Stimulated activated naive CD8-positive, alpha-beta T cell treated with anti-CD3 and anti-CD28 coated beads, Interleukin-15, amount 100 ng/mL, for 72 hours (primary cell): Measurements from ENCODE around the gene MAGI1.

Source experiments
- ATAC-seq: fragments of 150-1000 bp; cut with Tn5 transposase; 2 replicates; pipeline ENCODE4 v1.10.0; 2021; ENCODE audit warnings: mild to moderate bottlenecking, moderate library complexity
- DNase-seq, 2 donors: peaks; one replicate each; pipeline ENCODE4 v3.0.0; 2021 to 2022
- H3K27ac Mint-ChIP-seq, 2 donors: one replicate each; pipeline ENCODE4 v1.8.0; 2022; ENCODE audit warnings: mild to moderate bottlenecking in 2 of 2, mixed read lengths in 2 of 2, moderate library complexity in 2 of 2
- H3K27me3 Mint-ChIP-seq: one replicate; pipeline ENCODE4 v1.8.0; 2022; ENCODE audit warnings: mixed read lengths
- H3K4me1 Mint-ChIP-seq: one replicate; pipeline ENCODE4 v1.8.0; 2022; ENCODE audit warnings: mild to moderate bottlenecking, mixed read lengths
- H3K4me3 Mint-ChIP-seq, 2 donors: one replicate each; pipeline ENCODE4 v1.8.0; 2022; ENCODE audit warnings: mild to moderate bottlenecking in 2 of 2, mixed read lengths in 2 of 2, moderate library complexity in 1 of 2
- H3K9me3 Mint-ChIP-seq, 2 donors: one replicate each; pipeline ENCODE4 v1.8.0; 2022; ENCODE audit warnings: mixed read lengths in 2 of 2

The MAGI1 gene

GRCh38 chr3:65978116-65978515, 60.6 kb downstream of the MAGI1 start:
- H3K4me3 Mint-ChIP-seq: no peak overlapping the region
- ATAC-seq: no peak
- H3K27ac Mint-ChIP-seq: no peak overlapping the region
- H3K9me3 Mint-ChIP-seq: peaks cover 0 to 14% of the 10 kb centered on the region in 2 donors
- H3K27me3 Mint-ChIP-seq: peaks cover 8% of the 10 kb centered on the region
- no peak for DNase-seq
- H3K4me1 Mint-ChIP-seq: no peaks in the 10 kb centered on the region

GRCh38 chr3:65975032-65975431, 63.7 kb downstream of the MAGI1 start:
- ATAC-seq: no peak
- Mint-ChIP-seq H3K4me1 (no peaks in the 10 kb centered on the region), H3K27ac (no peak overlapping the region), H3K9me3 (peaks cover 0 to 14% of the 10 kb centered on the region in 2 donors), H3K4me3 (no peak overlapping the region), H3K27me3 (peaks cover 8% of the 10 kb centered on the region)
- DNase-seq: no peak

- ATAC-seq (no peak), DNase-seq (no peak)
- Mint-ChIP-seq H3K4me1 (no peaks in the 10 kb centered on the region), H3K27ac (no peak overlapping the region), H3K9me3 (peaks cover 0 to 14% of the 10 kb centered on the region in 2 donors), H3K4me3 (no peak overlapping the region), H3K27me3 (peaks cover 8% of the 10 kb centered on the region)
These were observed 64.2 kb downstream of the MAGI1 start for GRCh38 chr3:65974509-65974908.

GRCh38 chr3:65972765-65973164, 66.0 kb downstream of the MAGI1 start:
- Mint-ChIP-seq H3K27ac (no peak overlapping the region), H3K4me3 (no peak overlapping the region), H3K9me3 (peaks cover 0 to 11% of the 10 kb centered on the region in 2 donors), H3K4me1 (no peaks in the 10 kb centered on the region), H3K27me3 (peaks cover 4% of the 10 kb centered on the region)
- DNase-seq (no peak), ATAC-seq (no peak)

- Mint-ChIP-seq H3K27ac (no peak overlapping the region), H3K9me3 (peaks cover 0 to 12% of the 10 kb centered on the region in 2 donors), H3K4me1 (no peaks in the 10 kb centered on the region), H3K27me3 (no peaks in the 10 kb centered on the region), H3K4me3 (no peak overlapping the region)
- no peak for ATAC-seq
- DNase-seq: no peak
These were observed 67.1 kb downstream of the MAGI1 start for GRCh38 chr3:65971293-65972252.

- H3K4me1 Mint-ChIP-seq: peaks cover 9% of the 10 kb centered on the region
- H3K27ac Mint-ChIP-seq: no peak overlapping the region
- H3K27me3 Mint-ChIP-seq: no peaks in the 10 kb centered on the region
- ATAC-seq (no peak), DNase-seq (no peak)
- H3K4me3 Mint-ChIP-seq: no peak overlapping the region
- H3K9me3 Mint-ChIP-seq: peaks cover 4 to 6% of the 10 kb centered on the region in 2 donors
These were observed 69.7 kb downstream of the MAGI1 start for GRCh38 chr3:65968996-65969395.

- Mint-ChIP-seq H3K27me3 (no peaks in the 10 kb centered on the region), H3K4me3 (no peak overlapping the region), H3K4me1 (peaks cover 16% of the 10 kb centered on the region), H3K27ac (no peak overlapping the region), H3K9me3 (peaks cover 4 to 6% of the 10 kb centered on the region in 2 donors)
- no peak for ATAC-seq
- DNase-seq: no peak
These were observed 71.3 kb downstream of the MAGI1 start for GRCh38 chr3:65967451-65967850.

GRCh38 chr3:65964838-65965237, 73.9 kb downstream of the MAGI1 start:
- Mint-ChIP-seq H3K27ac (no peak overlapping the region), H3K9me3 (peaks cover 4 to 6% of the 10 kb centered on the region in 2 donors)

GRCh38 chr3:65963787-65964677, 74.7 kb downstream of the MAGI1 start:
- DNase-seq (peak; percentile 16 to 52), ATAC-seq (peak; percentile 96)
- peaks cover 16% of the 10 kb centered on the region for H3K4me1 Mint-ChIP-seq
- H3K4me3 Mint-ChIP-seq: peak overlapping the region; percentile 36 to 55
- peaks cover 4 to 6% of the 10 kb centered on the region in 2 donors for H3K9me3 Mint-ChIP-seq
- peak overlapping the region; percentile 76 to 95 for H3K27ac Mint-ChIP-seq
- peaks cover 13% of the 10 kb centered on the region for H3K27me3 Mint-ChIP-seq

More at GRCh38 chr3:65964838-65965237, 73.9 kb downstream of the MAGI1 start:
- H3K4me1 Mint-ChIP-seq: peaks cover 16% of the 10 kb centered on the region
- peak overlapping the region in 1 of 2 donors; percentile 55 for H3K4me3 Mint-ChIP-seq
- no peak for ATAC-seq
- peaks cover 12% of the 10 kb centered on the region for H3K27me3 Mint-ChIP-seq
- no peak for DNase-seq

GRCh38 chr3:65961733-65962132, 77.0 kb downstream of the MAGI1 start:
- Mint-ChIP-seq H3K4me1 (peaks cover 16% of the 10 kb centered on the region), H3K4me3 (no peak overlapping the region), H3K27ac (no peak overlapping the region), H3K9me3 (peaks cover 1 to 9% of the 10 kb centered on the region in 2 donors), H3K27me3 (peaks cover 13% of the 10 kb centered on the region)
- ATAC-seq: no peak
- no peak for DNase-seq

GRCh38 chr3:65961128-65961527, 77.6 kb downstream of the MAGI1 start:
- Mint-ChIP-seq H3K9me3 (peaks cover 0 to 9% of the 10 kb centered on the region in 2 donors), H3K4me3 (no peak overlapping the region), H3K27ac (no peak overlapping the region), H3K4me1 (peaks cover 16% of the 10 kb centered on the region), H3K27me3 (peaks cover 13% of the 10 kb centered on the region)
- no peak for DNase-seq
- ATAC-seq: no peak

GRCh38 chr3:65960087-65960486, 78.6 kb downstream of the MAGI1 start:
- Mint-ChIP-seq H3K27ac (no peak overlapping the region), H3K9me3 (peaks cover 0 to 6% of the 10 kb centered on the region in 2 donors), H3K4me1 (peaks cover 16% of the 10 kb centered on the region), H3K4me3 (no peak overlapping the region), H3K27me3 (peaks cover 13% of the 10 kb centered on the region)
- DNase-seq: no peak
- ATAC-seq: no peak

- Mint-ChIP-seq H3K27me3 (peaks cover 13% of the 10 kb centered on the region), H3K4me3 (no peak overlapping the region), H3K9me3 (peaks cover 0 to 5% of the 10 kb centered on the region in 2 donors), H3K27ac (no peak overlapping the region), H3K4me1 (peaks cover 6% of the 10 kb centered on the region)
- DNase-seq (no peak), ATAC-seq (no peak)
These were observed 80.5 kb downstream of the MAGI1 start for GRCh38 chr3:65958216-65958615.

GRCh38 chr3:65955792-65956477, 82.8 kb downstream of the MAGI1 start:
- no peak overlapping the region for H3K27ac Mint-ChIP-seq
- peaks cover 11% of the 10 kb centered on the region for H3K27me3 Mint-ChIP-seq
- DNase-seq (no peak), ATAC-seq (no peak)
- peaks cover 6% of the 10 kb centered on the region for H3K4me1 Mint-ChIP-seq
- peaks cover 0 to 5% of the 10 kb centered on the region in 2 donors for H3K9me3 Mint-ChIP-seq
- H3K4me3 Mint-ChIP-seq: no peak overlapping the region
